Measurements from ENCODE around the gene SPTB. TPM values are rescaled to one million over a fixed set of nuclear protein-coding genes. Genes with fewer than 3 reads are reported as not detected.

Gene SPTB
- total and polyA plus RNA-seq, 2 donors: 0.76 to 6.8 TPM

DNA sequence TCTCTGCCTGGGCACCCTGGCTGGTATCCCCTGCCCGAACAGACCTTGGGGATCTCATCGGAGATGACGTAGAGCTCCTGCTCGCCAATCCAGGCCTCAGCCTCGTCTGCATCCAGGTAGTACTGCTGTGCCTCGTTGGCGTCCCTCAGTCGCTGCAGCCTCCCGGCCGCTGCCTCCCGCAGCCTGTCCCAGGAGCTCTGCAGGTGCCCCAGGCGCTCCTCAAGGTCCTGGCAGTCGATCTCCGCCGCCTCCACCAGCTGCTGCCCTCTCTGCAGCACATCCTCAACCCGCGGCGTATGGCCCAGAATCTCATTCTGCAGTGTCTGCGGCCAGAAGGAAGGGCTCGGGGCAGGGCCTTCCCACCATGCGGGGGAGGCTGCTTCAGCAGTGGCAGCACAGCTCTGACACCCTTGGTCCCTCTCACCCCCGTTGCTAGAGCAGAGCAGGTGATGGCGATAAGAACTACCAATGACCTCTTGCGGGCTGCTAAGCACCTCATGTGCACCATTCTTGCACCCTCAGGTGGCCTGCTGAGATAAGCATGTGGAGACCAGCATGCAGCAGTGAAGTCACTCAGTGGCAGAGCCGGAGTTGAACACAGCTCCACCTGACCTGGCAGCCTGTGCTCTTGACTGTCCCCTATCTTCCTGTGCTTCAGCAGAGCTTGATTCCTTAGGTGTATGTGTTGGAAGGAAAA lies 104.5 kb downstream of the SPTB start:
- Histone ChIP-seq H3K36me3 (ENCODE audit: insufficient read depth) (no peaks in the 10 kb centered on the region), H3K4me3 (ENCODE audit: low read depth, low read length) (no peak overlapping the region), H3K27ac (ENCODE audit: low read depth) (no peak overlapping the region), H3K4me1 (ENCODE audit: insufficient read depth) (no peaks in the 10 kb centered on the region)
- no peak for DNase-seq (ENCODE audit: extremely low spot score)
- WGBS: 91% methylated on average over 25 of the region's 25 CpGs

DNA sequence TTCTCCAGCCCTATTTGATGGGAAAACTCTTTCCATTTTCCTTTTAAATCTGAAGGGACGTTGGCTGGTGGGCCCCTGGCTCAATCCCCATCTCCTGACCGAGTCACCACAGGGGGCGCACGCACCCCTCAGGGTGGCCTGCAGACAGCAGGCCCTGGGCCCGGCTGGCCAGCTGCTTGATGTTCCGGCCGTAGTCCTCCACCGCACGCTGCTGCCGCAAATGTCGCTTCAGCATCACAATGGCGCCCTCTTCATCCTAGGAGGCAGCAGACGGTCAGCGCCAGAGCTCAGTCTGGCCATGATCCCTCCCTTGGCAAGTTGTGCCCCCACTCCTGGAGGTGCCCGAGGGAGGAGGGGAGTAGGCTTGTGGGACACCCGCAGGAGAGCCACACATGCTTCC lies 105.4 kb downstream of the SPTB start:
- H3K4me3 ChIP-seq (ENCODE audit: low read depth, low read length): no peak overlapping the region
- H3K27ac ChIP-seq (ENCODE audit: low read depth): no peak overlapping the region
- 95% methylated on average over 16 of the region's 16 CpGs for WGBS
- no peaks in the 10 kb centered on the region for H3K4me1 ChIP-seq (ENCODE audit: insufficient read depth)
- DNase-seq (ENCODE audit: extremely low spot score): no peak
- no peaks in the 10 kb centered on the region for H3K36me3 ChIP-seq (ENCODE audit: insufficient read depth)

DNA sequence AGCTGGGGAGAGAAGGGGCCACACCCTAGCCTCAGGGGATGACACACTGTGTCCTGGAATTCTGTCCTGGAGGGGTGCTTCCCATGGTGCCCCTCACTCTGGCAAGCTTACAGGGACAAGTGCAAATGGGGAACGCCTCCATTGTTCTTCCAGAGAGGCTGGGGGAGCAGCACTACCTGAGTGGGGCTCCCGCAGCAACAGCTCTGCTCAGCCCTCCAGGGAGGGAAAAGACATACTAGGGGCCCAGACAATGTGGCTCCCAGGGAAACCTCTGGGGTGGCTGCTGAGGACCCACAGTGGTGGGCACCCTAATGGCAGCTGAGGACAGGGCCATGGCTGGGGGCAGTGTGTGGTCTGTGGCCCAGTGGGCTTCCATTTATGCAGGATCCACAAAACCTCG lies 106.1 kb downstream of the SPTB start:
- H3K4me3 ChIP-seq (ENCODE audit: low read depth, low read length): no peak overlapping the region
- H3K36me3 ChIP-seq (ENCODE audit: insufficient read depth): no peaks in the 10 kb centered on the region
- H3K27ac ChIP-seq (ENCODE audit: low read depth): no peak overlapping the region
- no peak for DNase-seq (ENCODE audit: extremely low spot score)
- no peaks in the 10 kb centered on the region for H3K4me1 ChIP-seq (ENCODE audit: insufficient read depth)
- 95% methylated on average over 3 of the region's 3 CpGs for WGBS

DNA sequence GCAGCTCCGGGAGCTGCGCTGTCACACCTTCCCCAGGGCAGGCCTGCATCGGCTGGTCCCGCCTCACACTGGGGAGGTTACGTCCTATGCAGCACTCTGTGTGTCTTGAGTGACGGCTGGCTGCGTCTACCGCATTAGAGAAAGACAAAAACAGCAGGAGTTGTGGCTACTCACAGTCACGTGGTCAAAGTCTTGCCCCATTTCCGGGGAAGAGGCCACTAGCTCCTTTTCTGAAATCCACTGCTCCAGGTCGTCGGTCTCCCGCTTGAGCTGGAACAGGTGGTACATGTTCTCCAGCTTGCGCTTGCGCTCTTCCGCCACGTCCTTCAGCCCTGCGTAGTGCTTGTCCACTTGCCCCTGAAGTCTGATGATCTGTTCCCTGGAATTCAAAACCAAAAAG lies 106.7 kb downstream of the SPTB start:
- Histone ChIP-seq H3K4me3 (ENCODE audit: low read depth, low read length) (no peak overlapping the region), H3K27ac (ENCODE audit: low read depth) (no peak overlapping the region), H3K4me1 (ENCODE audit: insufficient read depth) (no peaks in the 10 kb centered on the region), H3K36me3 (ENCODE audit: insufficient read depth) (no peaks in the 10 kb centered on the region)
- DNase-seq (ENCODE audit: extremely low spot score): no peak
- 97% methylated on average over 18 of the region's 18 CpGs for WGBS

DNA sequence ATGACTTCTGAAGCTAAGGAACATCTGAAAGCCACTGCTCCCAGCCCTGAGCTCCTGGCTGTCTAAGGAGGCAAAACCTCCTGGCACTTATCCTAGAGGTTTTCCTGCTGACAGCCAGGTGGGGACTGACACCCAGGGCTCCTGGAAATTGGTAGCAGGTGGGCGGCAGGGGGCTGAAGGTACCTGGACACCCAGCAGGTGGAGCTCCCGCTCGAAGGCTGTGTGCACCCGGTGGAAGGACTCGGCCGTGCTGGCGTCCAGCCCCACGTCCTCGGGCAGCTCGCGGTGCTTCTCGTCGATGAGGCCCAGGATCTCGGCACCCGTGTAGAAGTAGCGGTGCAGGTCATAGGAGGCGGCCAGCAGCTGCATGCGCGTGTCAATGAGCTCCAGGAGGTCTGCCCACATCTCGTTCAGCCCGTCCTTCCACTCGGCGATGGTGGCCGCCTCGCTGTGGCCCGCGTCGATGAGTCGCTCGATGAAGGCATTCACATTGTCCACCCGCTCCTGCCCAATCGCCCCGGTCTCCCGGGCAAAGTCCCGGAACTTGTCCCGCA lies 107.2 kb downstream of the SPTB start:
- H3K36me3 ChIP-seq (ENCODE audit: insufficient read depth): no peaks in the 10 kb centered on the region

DNA sequence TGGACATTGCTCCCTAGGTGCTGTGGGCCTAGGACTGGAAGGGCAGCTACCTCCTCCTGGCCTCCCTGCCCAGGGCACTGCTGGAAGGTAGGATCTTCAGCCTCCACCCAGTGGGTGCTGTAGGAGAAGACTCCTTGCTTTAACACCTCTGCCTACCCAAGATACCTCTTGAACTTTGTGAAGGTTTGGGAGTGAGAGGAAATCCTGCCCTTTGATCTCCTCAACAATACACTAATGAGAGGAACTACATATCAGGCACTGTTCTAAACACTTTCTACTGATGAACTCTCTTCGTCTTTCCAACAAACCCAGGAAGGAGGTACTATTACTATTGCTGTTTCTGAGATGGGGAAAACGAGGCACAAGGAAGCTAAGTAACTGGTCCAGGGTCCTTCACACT lies 108.5 kb downstream of the SPTB start:
- no peak overlapping the region for H3K27ac ChIP-seq (ENCODE audit: low read depth)
- no peak for DNase-seq (ENCODE audit: extremely low spot score)
- H3K36me3 ChIP-seq (ENCODE audit: insufficient read depth): no peaks in the 10 kb centered on the region
- H3K4me3 ChIP-seq (ENCODE audit: low read depth, low read length): no peak overlapping the region
- 89% methylated on average over 2 of the region's 2 CpGs for WGBS
- H3K4me1 ChIP-seq (ENCODE audit: insufficient read depth): no peaks in the 10 kb centered on the region

More for the DNA sequence above, 107.2 kb downstream of the SPTB start:
- WGBS: 95% methylated on average over 36 of the region's 36 CpGs
- Histone ChIP-seq H3K4me1 (ENCODE audit: insufficient read depth) (no peaks in the 10 kb centered on the region), H3K4me3 (ENCODE audit: low read depth, low read length) (no peak overlapping the region), H3K27ac (ENCODE audit: low read depth) (no peak overlapping the region)
- no peak for DNase-seq (ENCODE audit: extremely low spot score)

DNA sequence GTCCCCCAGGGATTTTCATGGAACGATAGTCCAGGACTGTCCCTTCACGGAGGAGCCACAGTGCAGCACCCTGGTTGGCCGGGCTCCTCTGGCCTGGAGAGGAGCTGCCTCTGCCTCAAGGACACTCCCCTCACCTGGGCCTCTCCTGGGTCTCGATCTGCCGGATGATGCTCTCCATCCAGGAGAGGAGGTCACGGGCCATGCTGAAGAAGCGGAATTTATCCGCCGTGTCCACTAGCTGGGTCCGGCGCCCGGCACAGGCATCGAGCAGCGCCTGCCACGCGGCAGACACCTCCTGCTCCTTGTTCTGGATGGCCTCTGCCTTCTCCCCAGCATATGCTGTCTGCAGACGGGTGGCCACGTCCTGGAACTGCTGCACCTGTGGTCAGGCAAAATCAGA lies 109.0 kb downstream of the SPTB start:
- no peak overlapping the region for H3K27ac ChIP-seq (ENCODE audit: low read depth)
- no peak overlapping the region for H3K4me3 ChIP-seq (ENCODE audit: low read depth, low read length)
- DNase-seq (ENCODE audit: extremely low spot score): no peak
- 96% methylated on average over 18 of the region's 18 CpGs for WGBS
- H3K36me3 ChIP-seq (ENCODE audit: insufficient read depth): no peaks in the 10 kb centered on the region
- no peaks in the 10 kb centered on the region for H3K4me1 ChIP-seq (ENCODE audit: insufficient read depth)

DNA sequence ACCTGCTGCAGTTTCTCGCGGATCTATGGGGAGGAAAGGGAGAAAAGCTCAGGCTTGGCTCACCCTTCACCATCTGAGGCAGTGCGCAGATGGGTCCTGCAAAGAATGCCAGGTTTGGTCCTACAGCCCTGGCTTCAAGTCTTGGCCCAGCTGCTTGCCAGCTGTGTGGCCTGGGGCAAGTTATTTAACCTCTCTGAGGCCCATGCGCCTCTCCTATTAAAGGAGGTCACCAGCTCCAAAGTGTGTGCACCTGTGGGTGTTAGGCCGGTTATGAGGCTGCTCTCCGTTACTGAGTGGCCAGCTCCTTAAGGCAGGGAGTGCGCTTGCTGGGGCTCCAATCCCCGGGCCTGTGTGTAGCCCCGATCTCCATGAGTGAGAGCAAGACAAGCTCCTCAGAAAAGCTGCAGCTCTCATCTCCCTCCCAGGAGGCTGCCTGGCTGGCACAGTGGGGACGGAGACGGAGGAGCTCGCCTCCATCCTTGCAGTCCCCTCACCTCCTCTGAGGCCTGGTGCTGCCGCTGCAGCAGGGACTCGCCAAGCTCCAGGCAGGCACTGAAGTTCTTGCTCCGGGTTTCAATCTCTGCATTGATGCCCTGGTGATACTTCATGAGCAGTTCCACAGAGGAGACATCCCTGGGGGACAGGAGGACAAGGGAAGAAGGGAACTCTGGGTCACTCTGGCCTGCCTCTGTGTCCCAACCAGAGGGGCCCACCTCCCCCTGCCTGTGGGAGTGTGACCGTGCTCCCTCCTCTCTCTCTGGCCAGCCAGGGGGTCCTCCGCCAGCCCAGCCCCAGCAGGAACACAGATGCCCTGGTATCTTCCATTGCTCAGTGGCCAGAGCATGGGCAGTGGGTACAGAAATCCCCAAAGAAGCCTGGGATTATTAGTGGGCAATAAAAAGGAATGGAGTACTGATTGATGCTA lies 110.3 kb downstream of the SPTB start:
- WGBS: 90% methylated on average over 17 of the region's 17 CpGs
- Histone ChIP-seq H3K36me3 (ENCODE audit: insufficient read depth) (no peaks in the 10 kb centered on the region), H3K27ac (ENCODE audit: low read depth) (no peak overlapping the region), H3K4me1 (ENCODE audit: insufficient read depth) (no peaks in the 10 kb centered on the region), H3K4me3 (ENCODE audit: low read depth, low read length) (no peak overlapping the region)
- no peak for DNase-seq (ENCODE audit: extremely low spot score)

DNA sequence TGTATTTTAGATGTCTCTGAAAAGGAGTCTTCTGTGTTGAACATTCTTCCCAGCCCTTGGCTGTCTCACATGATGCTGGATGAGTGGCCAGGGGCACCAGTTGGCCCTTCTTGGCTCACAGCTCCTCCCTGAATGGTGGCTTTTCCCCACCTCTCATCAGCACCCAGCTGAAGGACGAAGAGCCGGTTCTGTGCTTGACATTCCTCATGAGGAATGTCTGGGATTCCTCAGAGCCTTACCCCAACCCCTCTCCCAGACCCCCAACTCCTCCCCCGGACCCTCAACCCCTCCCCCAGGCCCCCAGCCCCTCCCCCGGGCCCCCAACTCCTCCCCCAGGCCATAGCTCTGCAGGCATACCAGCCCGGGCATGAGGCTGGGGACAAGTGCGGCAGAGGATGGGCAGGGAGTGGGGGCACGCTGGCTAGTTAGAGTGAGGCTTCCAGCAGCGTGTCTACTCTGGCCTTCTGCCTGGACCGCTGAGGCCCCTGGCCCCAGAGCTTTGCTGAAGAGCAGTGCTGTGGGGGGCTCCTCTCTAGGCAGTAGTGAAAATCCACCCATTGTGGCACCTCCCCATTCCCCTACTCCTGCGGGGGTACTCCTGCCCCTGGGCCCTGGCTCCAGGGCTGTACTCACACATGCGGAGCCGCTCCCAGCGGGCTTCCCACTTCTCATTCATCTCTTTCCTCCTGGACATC lies 111.2 kb downstream of the SPTB start:
- Histone ChIP-seq H3K36me3 (ENCODE audit: insufficient read depth) (no peaks in the 10 kb centered on the region), H3K4me3 (ENCODE audit: low read depth, low read length) (no peak overlapping the region), H3K27ac (ENCODE audit: low read depth) (no peak overlapping the region), H3K4me1 (ENCODE audit: insufficient read depth) (no peaks in the 10 kb centered on the region)
- 70% methylated on average over 13 of the region's 13 CpGs for WGBS
- DNase-seq (ENCODE audit: extremely low spot score): no peak

DNA sequence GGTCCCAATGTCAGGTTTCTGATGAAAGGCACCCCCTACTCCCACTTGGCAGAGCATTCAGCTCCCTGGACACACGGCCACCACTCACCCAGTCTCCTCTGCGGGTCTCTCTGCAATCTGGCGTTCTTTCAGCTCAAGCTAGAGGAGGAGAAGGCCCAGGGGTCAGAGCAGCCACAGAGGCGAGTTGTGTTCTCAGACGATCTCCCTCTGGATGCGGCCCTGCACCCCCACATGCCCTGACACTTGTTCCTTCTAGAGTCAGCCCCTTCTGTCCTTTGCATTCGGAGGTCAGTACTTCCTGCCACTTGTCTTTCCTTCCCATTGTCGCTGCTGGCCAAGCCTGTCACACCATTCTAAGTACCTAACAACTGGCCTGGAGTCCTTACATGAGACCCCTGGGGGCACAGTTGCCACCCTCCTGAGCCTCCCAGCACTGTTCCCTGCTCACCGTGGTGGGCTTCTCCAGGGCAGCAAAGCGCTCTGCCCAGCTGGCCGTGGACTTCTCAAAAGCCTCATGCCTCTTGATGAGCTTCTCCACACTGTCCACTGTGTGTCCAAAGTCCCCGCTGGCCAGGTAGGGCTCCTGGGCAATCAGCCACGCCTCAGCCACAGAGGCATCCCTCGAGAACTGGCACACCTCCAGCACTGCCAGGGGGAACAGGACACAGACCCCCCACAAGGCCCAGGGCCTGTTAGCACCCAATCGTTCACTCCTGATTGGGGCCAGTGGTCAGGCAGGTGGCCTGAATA lies 112.3 kb downstream of the SPTB start:
- Histone ChIP-seq H3K36me3 (ENCODE audit: insufficient read depth) (no peaks in the 10 kb centered on the region), H3K4me3 (ENCODE audit: low read depth, low read length) (no peak overlapping the region), H3K27ac (ENCODE audit: low read depth) (no peak overlapping the region), H3K4me1 (ENCODE audit: insufficient read depth) (no peaks in the 10 kb centered on the region)
- WGBS: 82% methylated on average over 15 of the region's 15 CpGs
- DNase-seq (ENCODE audit: extremely low spot score): no peak

DNA sequence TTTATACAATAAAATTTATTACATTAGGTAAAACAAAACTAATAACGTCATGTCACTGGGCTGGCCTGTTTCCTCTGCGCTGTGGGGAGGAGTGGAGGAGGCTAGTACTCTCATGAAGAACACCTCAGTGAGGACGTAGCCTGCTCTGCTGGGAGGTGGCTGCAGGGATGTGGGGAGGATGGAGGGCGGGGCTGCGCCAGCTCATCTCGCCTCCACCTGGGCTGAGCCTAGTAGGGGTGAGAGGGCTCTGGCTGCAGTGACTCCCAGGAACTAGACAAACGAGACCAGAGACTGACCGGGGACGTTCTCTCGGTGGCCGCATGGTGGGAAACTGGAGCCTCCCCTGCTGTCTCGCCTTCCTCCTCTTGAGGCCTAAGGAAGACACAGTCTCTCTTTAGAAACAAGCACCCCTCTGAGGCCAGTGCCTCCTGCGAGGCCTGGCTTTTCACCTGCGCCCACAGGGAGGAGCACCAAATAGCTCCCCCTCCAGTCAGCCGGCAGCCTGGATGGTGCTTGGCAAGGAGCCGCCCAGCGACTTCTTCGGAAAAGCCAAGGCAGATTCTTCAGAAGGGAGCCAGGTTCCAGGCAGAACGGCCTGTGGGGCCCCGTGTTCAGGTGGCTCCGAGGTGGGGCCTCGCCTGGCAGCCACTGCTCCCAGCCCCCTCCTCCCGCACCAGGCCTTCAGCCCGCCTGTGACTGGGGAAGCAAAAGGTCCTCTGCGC lies 113.1 kb downstream of the SPTB start:
- no peaks in the 10 kb centered on the region for H3K4me1 ChIP-seq (ENCODE audit: insufficient read depth)
- no peak overlapping the region for H3K4me3 ChIP-seq (ENCODE audit: low read depth, low read length)
- 80% methylated on average over 25 of the region's 25 CpGs for WGBS
- no peak overlapping the region for H3K27ac ChIP-seq (ENCODE audit: low read depth)
- DNase-seq (ENCODE audit: extremely low spot score): no peak
- no peaks in the 10 kb centered on the region for H3K36me3 ChIP-seq (ENCODE audit: insufficient read depth)

DNA sequence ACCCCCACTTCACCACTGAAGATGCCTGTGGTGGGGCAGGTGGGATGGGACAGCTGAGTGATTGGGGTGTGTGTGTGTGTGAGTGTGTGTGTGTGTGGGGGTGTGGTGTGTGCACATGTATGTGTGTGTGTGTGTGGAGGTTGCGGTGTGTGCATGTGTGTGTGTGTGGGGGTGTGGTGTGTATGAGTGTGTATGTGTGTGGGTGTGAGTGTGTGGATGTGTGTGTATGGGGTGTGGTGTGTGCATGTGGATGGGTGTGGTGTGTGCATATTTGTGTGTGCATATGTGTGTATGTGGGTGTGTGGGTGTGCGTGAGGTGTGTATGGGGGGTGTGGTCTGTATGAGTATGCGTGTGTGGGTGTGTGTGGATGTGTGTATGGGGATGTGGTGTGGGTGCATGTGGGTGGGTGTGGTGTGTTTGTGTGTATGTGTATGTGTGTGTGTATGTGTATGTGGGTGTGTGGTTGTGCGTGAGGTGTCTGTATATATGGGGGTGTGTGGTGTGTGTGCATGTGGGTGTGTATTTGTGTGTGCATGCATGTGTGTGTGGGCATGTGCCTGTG lies 113.9 kb downstream of the SPTB start:
- no peak for DNase-seq (ENCODE audit: extremely low spot score)
- WGBS: 97% methylated on average over 4 of the region's 4 CpGs

More for the DNA sequence above, 113.9 kb downstream of the SPTB start:
- no peak overlapping the region for H3K4me3 ChIP-seq (ENCODE audit: low read depth, low read length)
- no peaks in the 10 kb centered on the region for H3K4me1 ChIP-seq (ENCODE audit: insufficient read depth)
- no peak overlapping the region for H3K27ac ChIP-seq (ENCODE audit: low read depth)
- no peaks in the 10 kb centered on the region for H3K36me3 ChIP-seq (ENCODE audit: insufficient read depth)

Measured in urinary bladder (tissue), 4 donors.